ENCODE results near the gene CDKAL1. TPM values are rescaled to one million over a fixed set of nuclear protein-coding genes. Genes with fewer than 3 reads are reported as not detected.

Gene CDKAL1
- total and polyA plus RNA-seq, 10 of the 15 experiments (the other 5 are each of a cell fraction or from before 2014, with no cell fraction given): 10.7 to 26.9 (median 17.3) TPM

GRCh38 chr6:20881365-20881764 is 347.1 kb downstream of the CDKAL1 start:
- whole genome bisulfite sequencing (ENCODE audit: insufficient coverage, insufficient replicate concordance, low lambda C conversion rate, missing lambda C conversion rate): 100% methylated on average over 1 of the region's 1 CpG
- SMC1A ChIA-PET (ENCODE audit: uncharacterized antibody, unreplicated experiment): interaction anchor here (0.7 to 1.4 kb wide), 3 partner anchors 15 to 712 kb away, joined by 3 to 4 read pairs (median 3); partner anchors contain the start of gene SOX4
- no peak for FAIRE-seq
- no peak for ATAC-seq
- Histone ChIP-seq H3K79me2 (ENCODE audit: control insufficient read depth, insufficient read depth, low read length) (no peaks in the 10 kb centered on the region), H3K27ac (ENCODE audit: control insufficient read depth, insufficient read depth) (no peak overlapping the region), H3K9me3 (replicated peaks; ENCODE audit: control insufficient read depth, insufficient read depth, low read length) (peaks cover 3% of the 10 kb centered on the region; the same call in 2 of the 3 replicates), H4K20me1 (ENCODE audit: control insufficient read depth, insufficient read depth) (no peaks in the 10 kb centered on the region), H2AFZ (ENCODE audit: control insufficient read depth, low read depth, low read length) (no peak overlapping the region), H3K4me2 (ENCODE audit: control insufficient read depth, insufficient read depth) (no peak overlapping the region), H3K9ac (ENCODE audit: control insufficient read depth, insufficient read depth, low read length) (no peak overlapping the region), H3K4me3 (no peak overlapping the region), H3K36me3 (ENCODE audit: control insufficient read depth in 2 of 2, insufficient read depth in 2 of 2, low read length in 1 of 2) (no peaks in the 10 kb centered on the region), H3K4me1 (ENCODE audit: control insufficient read depth, insufficient read depth, low read length) (peaks cover 18% of the 10 kb centered on the region; the same call in 1 of the 2 replicates), H3K27me3 (replicated peaks in 1 of 2; ENCODE audit: control insufficient read depth in 2 of 2, insufficient read depth in 2 of 2, low read length in 1 of 2) (no peaks in the 10 kb centered on the region)
- in situ Hi-C loops (cut with MboI) (no loop called here), intact Hi-C loops (cut with micrococcal nuclease; ENCODE audit: unreplicated experiment) (no loop called here)
- no peak for DNase-seq (ENCODE audit: low read depth, low spot score)
- RAD21 ChIA-PET (ENCODE audit: unreplicated experiment): interaction anchor here (0.8 kb wide), 1 partner anchor 317 kb away, joined by 3 read pairs; no protein-coding TSS in a partner anchor
- no TSS peak for BruUV-seq (replicated peaks)
- POLR2A ChIA-PET: no interaction called here
- TF ChIP-seq, protein P1, sequence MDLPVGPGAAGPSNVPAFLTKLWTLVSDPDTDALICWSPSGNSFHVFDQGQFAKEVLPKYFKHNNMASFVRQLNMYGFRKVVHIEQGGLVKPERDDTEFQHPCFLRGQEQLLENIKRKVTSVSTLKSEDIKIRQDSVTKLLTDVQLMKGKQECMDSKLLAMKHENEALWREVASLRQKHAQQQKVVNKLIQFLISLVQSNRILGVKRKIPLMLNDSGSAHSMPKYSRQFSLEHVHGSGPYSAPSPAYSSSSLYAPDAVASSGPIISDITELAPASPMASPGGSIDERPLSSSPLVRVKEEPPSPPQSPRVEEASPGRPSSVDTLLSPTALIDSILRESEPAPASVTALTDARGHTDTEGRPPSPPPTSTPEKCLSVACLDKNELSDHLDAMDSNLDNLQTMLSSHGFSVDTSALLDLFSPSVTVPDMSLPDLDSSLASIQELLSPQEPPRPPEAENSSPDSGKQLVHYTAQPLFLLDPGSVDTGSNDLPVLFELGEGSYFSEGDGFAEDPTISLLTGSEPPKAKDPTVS (IDR thresholded peaks at IDR 0.05; ENCODE audit: low read depth, low read length): no peak
- TF ChIP-seq BMI1 (IDR thresholded peaks at IDR 0.05; ENCODE audit: borderline replicate concordance) (no peak), RB1 (IDR thresholded peaks at IDR 0.05; ENCODE audit: borderline replicate concordance) (no peak), STAT1 (conservative IDR thresholded peaks at IDR 0.05) (no peak), ZNF274 (IDR thresholded peaks at IDR 0.05; ENCODE audit: insufficient read depth, insufficient read length) (no peak), MYB (IDR thresholded peaks at IDR 0.05; ENCODE audit: borderline replicate concordance, low read depth, low read length) (no peak), SMAD1 (IDR thresholded peaks at IDR 0.05; ENCODE audit: low read depth, partially characterized antibody) (no peak), USF1 (IDR thresholded peaks at IDR 0.05; ENCODE audit: borderline replicate concordance, extremely low read length, insufficient read depth, low read depth, low read length) (no peak), TAF1 (IDR thresholded peaks at IDR 0.05; ENCODE audit: borderline replicate concordance, low read depth, low read length) (no peak), HDAC2 (IDR thresholded peaks at IDR 0.05) (no peak), NFYB (IDR thresholded peaks at IDR 0.05; ENCODE audit: insufficient read depth, low read depth, low read length) (no peak), TBL1XR1 (IDR thresholded peaks at IDR 0.05; ENCODE audit: low read depth, low read length) (no peak), POLR2AphosphoS2 (IDR thresholded peaks at IDR 0.05; ENCODE audit: low read depth, low read length) (no peak)
- CTCF ChIA-PET: interaction anchor here (0.9 kb wide), 1 partner anchor 712 kb away, joined by 4 read pairs; the partner anchor contains the start of gene SOX4
